HG03097 (cell line): ENCODE measurements around the gene ESRRG.

Source experiments
- ATAC-seq: cut with Tn5 transposase; IDR thresholded peaks from one replicate; pipeline ENCODE4 v1.9.1; 2021; ENCODE audit not compliant: unreplicated experiment, low FRiP score

Gene ESRRG

DNA sequence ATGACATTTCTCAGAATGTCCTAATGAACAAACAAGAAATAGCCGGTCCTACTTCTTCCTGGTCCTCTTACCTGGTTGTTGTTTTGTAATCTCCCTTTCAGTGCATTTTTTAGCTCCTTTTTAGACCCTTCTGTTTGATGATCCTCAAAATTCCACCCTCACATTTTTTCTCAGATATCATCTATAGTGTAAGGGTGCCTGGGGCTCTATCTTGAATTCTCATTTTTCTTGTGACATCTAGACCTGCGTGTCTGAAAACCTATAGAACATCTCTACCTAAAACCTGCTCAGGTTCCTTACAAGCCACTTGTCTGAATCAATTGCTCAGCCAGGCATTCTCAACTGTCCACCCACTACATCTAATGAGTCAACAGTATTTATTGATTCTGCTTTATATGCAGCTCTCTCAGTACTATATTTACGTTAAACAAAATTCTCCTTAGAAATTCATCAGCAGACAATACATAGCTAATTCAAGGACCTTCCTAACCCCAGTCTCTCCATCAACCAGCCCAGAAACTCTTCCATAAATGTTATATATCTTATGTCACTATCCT lies 263.5 kb downstream of the ESRRG start:
- ATAC-seq, result no peak

DNA sequence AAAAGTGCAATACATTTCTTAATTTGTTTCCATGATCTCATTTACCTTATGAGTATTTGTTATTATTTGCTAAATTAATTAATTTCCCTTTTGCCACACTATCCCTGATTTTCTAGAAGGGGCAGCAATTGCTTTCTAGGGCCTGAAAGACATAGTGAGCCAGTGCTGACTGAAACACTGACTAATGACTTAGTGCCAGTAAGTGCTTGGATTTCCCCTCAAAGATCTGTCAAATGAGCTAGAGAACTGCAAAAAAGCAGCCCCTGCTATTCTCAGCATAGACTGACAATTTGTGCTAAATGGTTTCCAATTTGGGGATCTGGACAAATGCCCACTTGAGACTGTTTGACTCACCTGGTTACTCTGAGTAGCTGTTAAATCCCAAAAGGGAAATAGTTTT lies 264.4 kb downstream of the ESRRG start:
- no peak for ATAC-seq

DNA sequence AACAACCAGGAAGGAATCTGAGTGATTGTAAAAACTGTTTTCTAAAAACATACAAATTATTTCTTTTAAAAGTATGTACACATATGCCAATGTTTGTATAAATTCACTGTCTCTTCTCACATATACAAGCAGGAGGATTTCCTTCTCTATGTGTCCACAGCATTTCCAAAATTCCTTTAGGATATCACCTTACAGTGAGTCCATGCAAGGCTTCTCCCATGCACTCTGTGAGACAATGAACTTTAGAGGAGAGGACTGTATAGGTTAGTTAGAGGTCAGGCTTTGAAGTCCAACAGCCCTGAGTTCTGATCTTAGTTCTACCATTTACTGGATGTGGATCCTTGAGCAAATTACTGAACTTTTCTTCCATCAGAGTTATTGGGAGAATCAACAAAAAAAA lies 265.9 kb downstream of the ESRRG start:
- no peak for ATAC-seq

DNA sequence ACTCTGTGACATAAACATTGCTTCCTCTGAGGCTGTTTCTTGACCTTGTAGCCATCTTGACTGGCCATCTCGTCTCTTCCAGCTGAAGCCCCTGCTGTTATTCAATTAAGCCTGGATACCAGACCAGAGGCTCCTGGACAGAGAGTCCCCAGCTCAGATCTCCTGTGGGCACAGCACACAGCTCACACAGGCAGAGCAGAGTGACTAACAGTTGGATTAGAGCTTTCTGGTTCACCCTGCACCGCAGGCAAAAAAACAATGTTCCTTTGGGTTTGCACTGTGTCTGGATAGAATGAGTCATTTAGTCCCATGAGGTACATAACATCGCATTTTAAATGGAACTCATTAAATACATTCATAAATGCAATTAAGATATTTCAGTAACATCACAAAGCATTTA lies 266.5 kb downstream of the ESRRG start:
- no peak for ATAC-seq

DNA sequence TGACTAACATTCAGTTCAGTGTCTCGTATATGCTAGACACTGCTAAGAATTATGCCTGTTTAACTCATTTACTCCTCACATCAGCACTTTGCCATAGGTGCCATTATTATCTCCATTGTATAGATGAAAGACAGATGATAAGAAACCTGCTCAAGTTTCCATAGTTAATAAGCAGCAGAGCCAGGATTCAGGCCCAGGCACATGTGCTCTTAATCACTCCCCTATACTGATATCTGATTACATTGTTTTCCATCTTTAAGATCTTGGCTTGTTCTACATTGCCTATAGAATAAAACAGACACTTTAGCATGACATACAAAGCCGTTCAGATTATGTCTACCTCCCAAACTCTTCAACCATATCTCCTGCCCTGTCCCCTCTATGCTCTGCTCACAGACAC lies 269.5 kb downstream of the ESRRG start:
- ATAC-seq, result no peak
